AG04450 (cell line): ENCODE data around the gene GPRIN2. TPM values are rescaled to one million over a fixed set of nuclear protein-coding genes. Genes with fewer than 3 reads are reported as not detected.
A peak's percentile ranks its signal among the peaks of the same experiment; 100 is the strongest.
"Not testable (repeated sequence)": the region's sequence is repeated elsewhere in the genome, so short reads cannot be mapped to it uniquely, and the experiment has no call there.

Experiments
- CTCF ChIA-PET: fragments of 300-600, 350-600 bp; formaldehyde crosslinking; extraction: SDS; loops from one replicate; lab custom pipeline; 2022; ENCODE audit warnings: antibody characterized with exemption, inconsistent platforms; lab: Charles Lee
- POLR2A ChIA-PET: fragments of 350-600 bp; formaldehyde crosslinking; extraction: SDS; loops from one replicate; lab custom pipeline; 2021; ENCODE audit warnings: antibody characterized with exemption, inconsistent platforms; lab: Yijun Ruan, JAX
- DNase-seq: peaks from one replicate; pipeline ENCODE4 v3.0.0-alpha.2; 2011; ENCODE audit warnings: low read depth, low spot score
- H3K27ac ChIP-seq: one replicate; pipeline ENCODE4 v1.5.1; 2012; ENCODE audit warnings: low read depth, low read length, control low read depth
- H3K27me3 ChIP-seq: one replicate; pipeline ENCODE4 v1.6.0; 2012; ENCODE audit warnings: low read length; ENCODE audit not compliant: control insufficient read depth, insufficient read depth
- H3K4me3 ChIP-seq: 2 replicates; pipeline ENCODE4 v1.5.1; 2011; ENCODE audit warnings: mild to moderate bottlenecking, low read depth, low read length, control low read depth
- H3K9me3 ChIP-seq: 2 replicates; pipeline ENCODE4 v1.5.1; 2012; ENCODE audit warnings: low read length; ENCODE audit not compliant: control insufficient read depth, insufficient read depth
- polyA plus RNA-seq: library from polyadenylated mRNA; depleted of rRNA; stranded (reverse); fragments of >200 nt; gene quantifications from 2 replicates; pipeline ENCODE4 v1.2.3, GENCODE V29; 2011
- TF ChIP-seq, protein P1 (sequence below): IDR thresholded peaks from 2 replicates; pipeline ENCODE4 v1.5.1; 2011; ENCODE audit warnings: low read depth, low read length, control low read depth, inconsistent platforms

GPRIN2 gene
- polyA plus RNA-seq, 1 experiment: not detected

DNA sequence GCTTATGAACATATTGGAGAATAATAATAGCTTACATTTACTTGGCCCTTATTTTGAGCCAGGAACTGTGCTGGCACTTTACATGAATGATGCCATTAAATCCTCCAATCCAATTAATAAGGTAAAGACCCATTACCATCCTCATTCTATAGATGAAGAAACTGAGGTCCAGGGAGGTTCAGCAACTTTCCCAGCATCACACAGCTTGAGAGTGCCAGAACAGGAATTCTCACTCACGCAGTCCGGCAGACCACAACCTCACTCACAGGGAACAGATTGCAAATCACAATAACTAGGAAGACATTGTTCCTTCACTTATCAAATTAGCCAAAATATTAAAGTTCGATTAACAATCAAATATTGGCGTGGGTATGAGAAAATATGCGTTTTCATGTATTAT, 18.3 kb downstream of the GPRIN2 start:
- TF ChIP-seq, protein P1, sequence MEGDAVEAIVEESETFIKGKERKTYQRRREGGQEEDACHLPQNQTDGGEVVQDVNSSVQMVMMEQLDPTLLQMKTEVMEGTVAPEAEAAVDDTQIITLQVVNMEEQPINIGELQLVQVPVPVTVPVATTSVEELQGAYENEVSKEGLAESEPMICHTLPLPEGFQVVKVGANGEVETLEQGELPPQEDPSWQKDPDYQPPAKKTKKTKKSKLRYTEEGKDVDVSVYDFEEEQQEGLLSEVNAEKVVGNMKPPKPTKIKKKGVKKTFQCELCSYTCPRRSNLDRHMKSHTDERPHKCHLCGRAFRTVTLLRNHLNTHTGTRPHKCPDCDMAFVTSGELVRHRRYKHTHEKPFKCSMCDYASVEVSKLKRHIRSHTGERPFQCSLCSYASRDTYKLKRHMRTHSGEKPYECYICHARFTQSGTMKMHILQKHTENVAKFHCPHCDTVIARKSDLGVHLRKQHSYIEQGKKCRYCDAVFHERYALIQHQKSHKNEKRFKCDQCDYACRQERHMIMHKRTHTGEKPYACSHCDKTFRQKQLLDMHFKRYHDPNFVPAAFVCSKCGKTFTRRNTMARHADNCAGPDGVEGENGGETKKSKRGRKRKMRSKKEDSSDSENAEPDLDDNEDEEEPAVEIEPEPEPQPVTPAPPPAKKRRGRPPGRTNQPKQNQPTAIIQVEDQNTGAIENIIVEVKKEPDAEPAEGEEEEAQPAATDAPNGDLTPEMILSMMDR: no peak
- CTCF ChIA-PET: interaction anchor here (0.8 to 2.1 kb wide), 2 partner anchors 10 to 1238 kb away, joined by 3 to 7 read pairs; no protein-coding TSS in a partner anchor
- POLR2A ChIA-PET: no interaction called here
- H3K27me3 ChIP-seq: peaks cover 6% of the 10 kb centered on the region
- no peak for DNase-seq
- H3K9me3 ChIP-seq: no peaks in the 10 kb centered on the region
- no peak overlapping the region for H3K4me3 ChIP-seq
- no peak overlapping the region for H3K27ac ChIP-seq

DNA sequence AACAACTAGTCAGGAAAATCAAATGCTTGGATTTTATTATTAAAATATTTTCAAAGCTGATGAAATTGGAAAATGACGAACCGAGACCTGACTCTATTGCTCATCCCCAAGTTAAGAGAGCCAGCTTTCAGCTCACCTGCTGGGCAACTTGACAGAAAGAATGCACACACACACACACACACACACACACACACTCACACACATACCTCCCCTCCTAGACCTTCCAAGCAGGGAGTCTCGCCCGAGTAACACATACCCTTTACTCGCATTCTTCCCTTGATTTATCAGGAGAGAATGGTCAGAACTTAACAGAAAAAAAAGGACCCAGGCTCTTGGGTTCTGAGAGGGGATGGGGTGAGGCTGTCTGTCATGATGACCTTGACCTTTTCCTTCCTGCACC, 19.1 kb downstream of the GPRIN2 start:
- no peaks in the 10 kb centered on the region for H3K9me3 ChIP-seq
- DNase-seq: no peak
- no peak overlapping the region for H3K27ac ChIP-seq
- peaks cover 6% of the 10 kb centered on the region for H3K27me3 ChIP-seq
- POLR2A ChIA-PET: no interaction called here
- H3K4me3 ChIP-seq: no peak overlapping the region
- TF ChIP-seq, protein P1: no peak
- CTCF ChIA-PET: no interaction called here

DNA sequence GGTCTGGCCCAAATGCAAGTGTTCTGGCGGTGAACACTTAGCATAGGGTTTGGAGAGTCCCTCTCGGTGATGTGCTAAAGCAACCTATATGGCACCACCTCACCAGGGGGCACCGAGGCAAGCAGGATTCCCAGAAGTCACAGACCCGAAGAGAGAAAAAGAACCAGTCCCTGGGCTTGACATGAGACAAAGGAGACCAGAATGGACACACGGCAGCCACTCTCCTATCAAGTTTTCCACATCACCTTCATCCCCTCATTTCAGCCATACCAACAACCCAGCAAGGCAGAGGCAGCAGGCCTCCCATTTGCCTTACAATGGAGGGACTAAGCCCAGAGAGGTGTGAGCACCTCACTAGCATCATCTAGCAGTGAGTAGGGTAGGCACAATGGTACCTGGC, 19.7 kb downstream of the GPRIN2 start:
- CTCF ChIA-PET: no interaction called here
- TF ChIP-seq, protein P1: no peak
- Histone ChIP-seq H3K27ac (peak overlapping the region; percentile 35), H3K4me3 (no peak overlapping the region), H3K27me3 (peaks cover 6% of the 10 kb centered on the region), H3K9me3 (no peaks in the 10 kb centered on the region)
- DNase-seq: no peak
- POLR2A ChIA-PET: no interaction called here

DNA sequence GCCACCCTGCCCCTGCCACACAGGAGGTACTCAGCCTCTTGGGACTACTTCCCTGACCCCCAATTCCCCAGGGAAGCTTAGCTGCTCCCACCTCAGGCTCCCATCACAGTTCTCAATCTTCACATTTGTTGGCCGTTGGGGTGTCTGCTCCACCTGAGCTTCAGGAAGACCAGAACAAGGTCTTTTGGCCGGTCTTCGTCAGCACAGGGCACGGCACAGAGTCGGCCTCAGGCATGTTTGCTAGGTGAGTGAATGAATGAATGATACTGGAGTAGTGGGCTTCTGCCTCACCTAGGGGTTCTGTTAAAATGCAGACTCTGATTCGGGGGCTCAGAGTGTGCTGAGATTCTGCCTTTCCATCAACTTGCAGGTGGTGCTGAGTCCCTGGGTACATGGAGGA, 20.3 kb downstream of the GPRIN2 start:
- ChIA-PET CTCF (no interaction called here), POLR2A (no interaction called here)
- H3K27me3 ChIP-seq: peaks cover 6% of the 10 kb centered on the region
- H3K27ac ChIP-seq: no peak overlapping the region
- no peaks in the 10 kb centered on the region for H3K9me3 ChIP-seq
- H3K4me3 ChIP-seq: no peak overlapping the region
- no peak for DNase-seq
- TF ChIP-seq, protein P1: no peak

DNA sequence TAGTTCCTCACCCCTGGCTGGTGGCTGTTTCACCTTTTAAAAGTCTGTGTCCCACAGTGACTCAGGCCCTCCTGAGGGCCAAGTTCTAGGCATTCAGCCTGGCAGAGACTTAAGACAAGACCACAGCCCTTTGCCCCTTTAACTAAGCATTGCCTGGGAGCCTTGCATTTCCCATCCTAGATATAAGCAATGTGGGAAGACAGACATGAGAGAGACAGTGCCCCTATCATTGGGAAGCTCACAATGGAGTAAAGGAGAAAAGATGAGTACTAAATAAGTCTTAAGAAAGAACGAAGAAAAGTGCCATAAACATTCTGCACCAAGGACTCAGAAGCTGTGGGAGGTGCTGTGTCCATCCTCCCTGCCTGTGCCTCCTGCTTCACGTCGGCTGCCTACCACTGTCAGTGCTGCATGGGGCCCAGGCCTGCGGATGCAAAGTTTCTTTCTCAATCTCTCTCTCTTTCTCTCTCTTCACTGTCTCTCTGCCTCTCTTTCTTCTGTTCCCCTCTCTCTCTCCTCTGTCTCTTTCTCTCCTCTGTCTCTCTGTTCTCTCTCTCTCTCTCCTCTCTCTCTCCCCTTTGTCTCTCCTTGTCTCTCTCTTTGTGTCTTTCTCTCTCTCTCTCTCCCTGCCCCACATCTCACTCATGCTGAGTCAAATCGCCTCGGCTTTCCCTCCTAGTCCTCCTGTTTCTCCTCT, 21.5 kb downstream of the GPRIN2 start:
- TF ChIP-seq, protein P1: no peak
- Histone ChIP-seq H3K9me3 (no peaks in the 10 kb centered on the region), H3K27ac (no peak overlapping the region), H3K4me3 (no peak overlapping the region), H3K27me3 (peaks cover 6% of the 10 kb centered on the region)
- no peak for DNase-seq
- POLR2A ChIA-PET: no interaction called here
- CTCF ChIA-PET: no interaction called here

DNA sequence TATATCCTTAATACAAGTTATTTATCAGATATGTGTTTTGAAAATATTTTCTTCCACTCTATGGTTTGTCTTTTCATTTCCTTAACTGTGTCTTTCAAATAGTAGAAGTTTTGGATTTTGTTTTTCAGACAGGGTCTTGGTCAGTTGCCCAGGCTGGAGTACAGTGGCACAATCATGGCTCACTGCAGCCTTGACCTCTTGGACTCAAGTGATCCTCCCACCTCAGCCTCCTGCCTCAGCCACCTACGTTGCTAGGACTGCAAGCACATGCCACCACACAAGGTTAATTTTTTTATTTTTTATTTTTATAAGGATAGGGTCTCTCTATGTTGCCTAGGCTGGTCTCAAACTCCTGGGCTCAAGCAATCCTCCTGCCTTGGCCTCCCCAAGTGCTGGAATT, 24.2 kb downstream of the GPRIN2 start:
- DNase-seq, CTCF ChIA-PET, H3K27me3 ChIP-seq, H3K9me3 ChIP-seq, H3K27ac ChIP-seq, H3K4me3 ChIP-seq, POLR2A ChIA-PET: not testable (repeated sequence)
